Small intestine (tissue), 7 donors: ENCODE measurements around the gene CDK15. TPM values are rescaled to one million over a fixed set of nuclear protein-coding genes. Genes with fewer than 3 reads are reported as not detected.
"Not testable (repeated sequence)": the region's sequence is repeated elsewhere in the genome, so short reads cannot be mapped to it uniquely, and the experiment has no call there.

Source experiments
- DNase-seq, 2 donors: peaks; one replicate each; pipeline versions ENCODE4 v3.0.0 to v3.0.0-alpha.2; 2013
- FAIRE-seq: peaks from 2 replicates; lab custom pipeline; 2012; peaks lifted over from hg19 to GRCh38; lab: Jason Lieb, UNC
- H3K27ac ChIP-seq, 3 donors: one replicate each; pipeline ENCODE4 v1.5.1; 2013; ENCODE audit warnings: low read length in 2 of 3, mild to moderate bottlenecking in 2 of 3, control low read depth in 1 of 3, inconsistent platforms in 1 of 3, low read depth in 1 of 3, moderate library complexity in 1 of 3
- H3K27me3 ChIP-seq, 3 donors: one replicate each; pipeline ENCODE4 v1.6.1; 2013; ENCODE audit warnings: low read length in 3 of 3, inconsistent platforms in 1 of 3; ENCODE audit not compliant: control insufficient read depth in 3 of 3, insufficient read depth in 3 of 3
- H3K36me3 ChIP-seq, 3 donors: one replicate each; pipeline ENCODE4 v1.6.1; 2013; ENCODE audit warnings: low read length in 3 of 3, inconsistent platforms in 1 of 3, low read depth in 1 of 3, mild to moderate bottlenecking in 1 of 3, moderate library complexity in 1 of 3; ENCODE audit not compliant: control insufficient read depth in 3 of 3, insufficient read depth in 2 of 3
- H3K4me1 ChIP-seq, 3 donors: one replicate each; pipeline ENCODE4 v1.6.1; 2013; ENCODE audit warnings: low read length in 2 of 3, inconsistent platforms in 1 of 3, low read depth in 1 of 3, mild to moderate bottlenecking in 1 of 3, moderate library complexity in 1 of 3; ENCODE audit not compliant: control insufficient read depth in 3 of 3, insufficient read depth in 2 of 3
- H3K4me3 ChIP-seq, 3 donors: one replicate each; pipeline ENCODE4 v1.5.1; 2013; ENCODE audit warnings: low read length in 3 of 3, control low read depth in 1 of 3, inconsistent platforms in 1 of 3, low read depth in 1 of 3, mild to moderate bottlenecking in 1 of 3, moderate library complexity in 1 of 3
- H3K9me3 ChIP-seq, 2 donors: one replicate each; pipeline ENCODE4 v1.6.1; 2013; ENCODE audit warnings: low read depth in 1 of 2, low read length in 1 of 2; ENCODE audit not compliant: control insufficient read depth in 2 of 2, insufficient read depth in 1 of 2
- WGBS, 3 donors: extraction: QIAGEN DNeasy Blood & Tissue Kit; methylation state at CpG; one replicate each; pipeline ENCODE4 v1.1.7; 2013; 5-methylcytosine and 5-hydroxymethylcytosine counted together
- polyA plus RNA-seq, 4 donors: library from polyadenylated mRNA; stranded (reverse) in 3 of 4; unstranded in 1 of 4; fragments of 200-250 nt in 3 of 4; fragments of 120-200 nt in 1 of 4; gene quantifications; one replicate each; pipeline versions ENCODE4 v1.2.1 to v1.2.3, GENCODE V29; 2013
- donor health status: healthy with polysubstance abuse.
- donor health status: control.
- donor health status: control.
- donor health status: Bipolar disorder and iron deficiency.
- donor health status: healthy.

CDK15 gene
- polyA plus RNA-seq, 4 donors = 0.52 to 1.2 (median 0.54) TPM; not detected in 1

GRCh38 chr2:201794294-201794693 lies 12.0 kb upstream of the CDK15 start:
- no peaks in the 10 kb centered on the region for H3K36me3 ChIP-seq
- no peaks in the 10 kb centered on the region for H3K4me1 ChIP-seq
- 84 to 91% (median 89%) methylated on average over 6 of the region's 6 CpGs for WGBS, 3 donors
- DNase-seq (no peak), FAIRE-seq (no peak)
- no peaks in the 10 kb centered on the region for H3K27me3 ChIP-seq
- H3K27ac ChIP-seq = no peak overlapping the region
- no peak overlapping the region for H3K4me3 ChIP-seq
- H3K9me3 ChIP-seq = no peaks in the 10 kb centered on the region

GRCh38 chr2:201795607-201796477 lies 10.5 kb upstream of the CDK15 start:
- FAIRE-seq = no peak
- peak; percentile 35 to 48 for DNase-seq
- Histone ChIP-seq H3K27ac (no peak overlapping the region), H3K4me3 (no peak overlapping the region), H3K4me1 (no peaks in the 10 kb centered on the region), H3K36me3 (no peaks in the 10 kb centered on the region), H3K27me3 (no peaks in the 10 kb centered on the region), H3K9me3 (no peaks in the 10 kb centered on the region)
- 33 to 34% (median 33%) methylated on average over 5 of the region's 5 CpGs for WGBS, 3 donors

- DNase-seq = no peak
- no peaks in the 10 kb centered on the region for H3K4me1 ChIP-seq
- no peak for FAIRE-seq
These were observed 9.9 kb upstream of the CDK15 start for GRCh38 chr2:201796478-201796865.

GRCh38 chr2:201797175-201797840 lies 9.0 kb upstream of the CDK15 start:
- FAIRE-seq = no peak

More at GRCh38 chr2:201796478-201796865, 9.9 kb upstream of the CDK15 start:
- Histone ChIP-seq H3K4me3 (no peak overlapping the region), H3K36me3 (no peaks in the 10 kb centered on the region), H3K27me3 (no peaks in the 10 kb centered on the region), H3K27ac (no peak overlapping the region), H3K9me3 (no peaks in the 10 kb centered on the region)

GRCh38 chr2:201798252-201798913 lies 8.0 kb upstream of the CDK15 start:
- Histone ChIP-seq H3K36me3 (no peaks in the 10 kb centered on the region), H3K9me3 (no peaks in the 10 kb centered on the region), H3K4me1 (no peaks in the 10 kb centered on the region), H3K27ac (no peak overlapping the region), H3K4me3 (no peak overlapping the region), H3K27me3 (no peaks in the 10 kb centered on the region)
- WGBS, 3 donors = 78 to 83% (median 80%) methylated on average over 7 of the region's 7 CpGs
- DNase-seq = no peak
- no peak for FAIRE-seq

More at GRCh38 chr2:201797175-201797840, 9.0 kb upstream of the CDK15 start:
- Histone ChIP-seq H3K4me1 (no peaks in the 10 kb centered on the region), H3K9me3 (no peaks in the 10 kb centered on the region), H3K4me3 (no peak overlapping the region), H3K36me3 (no peaks in the 10 kb centered on the region), H3K27ac (no peak overlapping the region), H3K27me3 (no peaks in the 10 kb centered on the region)
- DNase-seq = no peak
- WGBS, 3 donors = 68 to 72% (median 68%) methylated on average over 5 of the region's 5 CpGs

- H3K4me3 ChIP-seq, H3K9me3 ChIP-seq, H3K36me3 ChIP-seq, H3K4me1 ChIP-seq, H3K27me3 ChIP-seq, FAIRE-seq, DNase-seq, H3K27ac ChIP-seq: not testable (repeated sequence)
- WGBS, 3 donors = 56 to 84% (median 72%) methylated on average over 2 of the region's 2 CpGs
These were observed 7.4 kb upstream of the CDK15 start for GRCh38 chr2:201798914-201799285.

- DNase-seq = no peak
- WGBS, 3 donors = 59 to 87% (median 82%) methylated on average over 8 of the region's 8 CpGs
- FAIRE-seq = no peak
- Histone ChIP-seq H3K4me1 (peaks cover 0 to 11% (median 0%) of the 10 kb centered on the region in 3 donors), H3K36me3 (no peaks in the 10 kb centered on the region), H3K4me3 (no peak overlapping the region), H3K27ac (no peak overlapping the region), H3K27me3 (peaks cover 0 to 2% (median 0%) of the 10 kb centered on the region in 3 donors), H3K9me3 (no peaks in the 10 kb centered on the region)
These were observed 1.2 kb downstream of the CDK15 start for GRCh38 chr2:201807452-201807999.

- H3K9me3 ChIP-seq = no peaks in the 10 kb centered on the region
- H3K27ac ChIP-seq = no peak overlapping the region
- no peak for DNase-seq
- FAIRE-seq = no peak
- 71 to 76% (median 73%) methylated on average over 2 of the region's 2 CpGs for WGBS, 3 donors
- H3K36me3 ChIP-seq = no peaks in the 10 kb centered on the region
- H3K4me1 ChIP-seq = peaks cover 0 to 11% (median 0%) of the 10 kb centered on the region in 3 donors
- H3K27me3 ChIP-seq = peaks cover 0 to 2% (median 0%) of the 10 kb centered on the region in 3 donors
- no peak overlapping the region for H3K4me3 ChIP-seq
These were observed 1.7 kb downstream of the CDK15 start for GRCh38 chr2:201808027-201808426.
